Measurements from ENCODE around the gene GGA2. TPM values are rescaled to one million over a fixed set of nuclear protein-coding genes. Genes with fewer than 3 reads are reported as not detected.
A peak's percentile ranks its signal among the peaks of the same experiment; 100 is the strongest.
"Not testable (repeated sequence)": the region's sequence is repeated elsewhere in the genome, so short reads cannot be mapped to it uniquely, and the experiment has no call there.

The GGA2 gene
- total RNA-seq, 2 donors from 2014 or later = 83.4 to 120 TPM

GRCh38 chr16:23466162-23466885, 44.0 kb downstream of the GGA2 start:
- Mint-ChIP-seq H3K36me3 (peaks cover 0 to 6% of the 10 kb centered on the region in 2 donors), H3K27ac (no peak overlapping the region), H3K9me3 (no peaks in the 10 kb centered on the region)
- ATAC-seq (peak in 1 of 2 donors; percentile 68), DNase-seq (ENCODE audit: low spot score in 2 of 2) (no peak)

DNA sequence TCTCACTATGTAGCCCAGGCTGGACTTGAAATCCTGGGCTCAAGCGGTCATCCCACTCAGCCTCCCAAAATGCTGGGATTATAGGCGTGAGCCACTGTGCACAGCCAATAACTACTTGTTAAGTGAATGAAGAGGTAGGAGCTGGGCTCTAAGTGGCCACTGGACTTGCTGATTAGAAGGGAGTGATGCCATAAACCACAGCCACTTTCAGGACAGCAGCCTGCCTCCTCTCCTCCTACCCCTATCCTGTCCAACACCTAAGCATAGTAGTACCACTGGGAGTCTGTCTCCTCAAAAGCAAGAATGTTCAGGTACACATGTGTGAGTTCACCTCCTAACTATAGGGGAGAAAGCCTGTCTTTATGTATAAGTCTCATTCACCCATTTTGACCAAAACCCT, 45.1 kb downstream of the GGA2 start:
- no peaks in the 10 kb centered on the region for H3K9me3 Mint-ChIP-seq

DNA sequence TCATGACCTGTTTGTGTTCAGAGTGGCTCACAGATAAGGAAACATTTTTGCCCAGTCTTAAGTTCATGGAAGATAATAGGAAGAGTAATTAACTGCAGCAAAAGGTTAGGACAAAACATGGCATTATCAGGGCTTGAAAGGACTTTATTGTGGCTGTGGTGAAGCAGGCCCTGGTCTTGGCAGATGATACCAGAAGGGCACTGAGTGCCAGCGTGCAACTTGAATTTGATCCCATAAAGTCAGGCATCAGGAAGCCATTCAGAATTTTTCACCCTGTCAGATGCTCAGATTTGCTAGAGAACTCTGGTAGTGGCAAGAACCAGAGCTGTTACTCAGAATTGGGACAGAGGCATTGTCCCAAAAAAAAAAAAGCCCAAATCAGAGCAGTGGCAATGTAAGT, 46.1 kb downstream of the GGA2 start:
- Mint-ChIP-seq H3K27ac (no peak overlapping the region), H3K9me3 (no peaks in the 10 kb centered on the region), H3K36me3 (peaks cover 0 to under 1% of the 10 kb centered on the region in 2 donors)
- DNase-seq (ENCODE audit: low spot score in 2 of 2) = no peak
- ATAC-seq = no peak

More for the DNA sequence above, 45.1 kb downstream of the GGA2 start:
- Mint-ChIP-seq H3K27ac (peak overlapping the region in 1 of 2 donors; percentile 88), H3K36me3 (peaks cover 0 to 6% of the 10 kb centered on the region in 2 donors)
- DNase-seq (ENCODE audit: low spot score in 2 of 2) (no peak), ATAC-seq (no peak)

DNA sequence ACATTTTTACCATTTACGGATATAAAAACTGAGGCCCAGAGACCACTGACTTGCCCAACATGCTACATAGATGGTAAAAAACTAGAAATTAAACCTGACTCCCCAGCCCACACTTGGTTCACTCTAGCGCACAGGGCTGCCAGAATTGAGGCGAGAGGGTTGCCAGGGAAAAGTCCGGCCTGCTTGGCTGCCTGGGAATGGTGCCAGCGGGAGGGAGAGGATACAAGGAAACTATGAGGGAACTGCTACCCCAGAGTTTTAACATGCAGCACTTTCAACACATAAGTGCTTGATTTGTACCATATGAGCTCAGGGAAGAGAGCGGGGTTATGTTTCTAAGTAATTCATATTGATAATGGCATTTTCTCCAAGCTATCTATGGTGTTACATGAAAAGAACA, 47.3 kb downstream of the GGA2 start:
- H3K36me3 Mint-ChIP-seq; DNase-seq (ENCODE audit: low spot score in 2 of 2); ATAC-seq; H3K27ac Mint-ChIP-seq; H3K9me3 Mint-ChIP-seq: not testable (repeated sequence)

DNA sequence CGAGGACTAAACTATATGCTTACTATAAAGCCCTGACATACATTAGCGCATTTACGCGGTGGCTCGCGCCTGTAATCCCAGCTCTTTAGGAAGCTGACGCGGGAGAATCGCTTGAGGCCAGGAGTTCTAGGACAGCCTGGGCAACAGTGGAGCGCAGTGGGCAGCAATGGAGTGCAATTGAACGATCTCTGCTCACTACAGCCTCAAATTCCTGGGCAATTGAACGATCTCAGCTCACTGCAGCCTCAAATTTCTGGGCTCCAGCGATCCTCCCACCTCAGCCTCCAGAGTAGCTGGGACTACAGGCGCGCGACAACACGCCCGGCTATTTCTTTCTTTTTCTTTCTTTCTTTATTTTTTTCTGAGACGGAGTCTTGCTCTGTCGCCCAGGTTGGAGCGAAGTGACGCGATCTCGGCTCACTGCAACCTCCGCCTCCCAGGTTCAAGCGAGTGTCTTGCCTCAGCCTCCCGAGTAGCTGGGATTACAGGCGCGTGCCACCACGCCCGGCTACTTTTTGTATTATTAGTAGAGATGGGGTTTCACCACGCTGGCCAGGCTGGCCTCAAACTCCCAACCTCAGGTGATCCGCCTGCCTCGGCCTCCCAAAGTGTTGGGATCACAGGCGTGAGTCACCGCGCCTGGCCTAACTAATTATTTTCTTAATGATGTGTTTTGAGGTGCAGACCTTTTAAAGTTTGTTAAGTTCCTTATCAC, 56.8 kb downstream of the GGA2 start:
- Mint-ChIP-seq H3K36me3 (peaks cover 10 to 11% of the 10 kb centered on the region in 2 donors), H3K9me3 (no peaks in the 10 kb centered on the region), H3K27ac (peak overlapping the region; percentile 95)
- DNase-seq (ENCODE audit: low spot score in 2 of 2) (no peak), ATAC-seq (no peak)

DNA sequence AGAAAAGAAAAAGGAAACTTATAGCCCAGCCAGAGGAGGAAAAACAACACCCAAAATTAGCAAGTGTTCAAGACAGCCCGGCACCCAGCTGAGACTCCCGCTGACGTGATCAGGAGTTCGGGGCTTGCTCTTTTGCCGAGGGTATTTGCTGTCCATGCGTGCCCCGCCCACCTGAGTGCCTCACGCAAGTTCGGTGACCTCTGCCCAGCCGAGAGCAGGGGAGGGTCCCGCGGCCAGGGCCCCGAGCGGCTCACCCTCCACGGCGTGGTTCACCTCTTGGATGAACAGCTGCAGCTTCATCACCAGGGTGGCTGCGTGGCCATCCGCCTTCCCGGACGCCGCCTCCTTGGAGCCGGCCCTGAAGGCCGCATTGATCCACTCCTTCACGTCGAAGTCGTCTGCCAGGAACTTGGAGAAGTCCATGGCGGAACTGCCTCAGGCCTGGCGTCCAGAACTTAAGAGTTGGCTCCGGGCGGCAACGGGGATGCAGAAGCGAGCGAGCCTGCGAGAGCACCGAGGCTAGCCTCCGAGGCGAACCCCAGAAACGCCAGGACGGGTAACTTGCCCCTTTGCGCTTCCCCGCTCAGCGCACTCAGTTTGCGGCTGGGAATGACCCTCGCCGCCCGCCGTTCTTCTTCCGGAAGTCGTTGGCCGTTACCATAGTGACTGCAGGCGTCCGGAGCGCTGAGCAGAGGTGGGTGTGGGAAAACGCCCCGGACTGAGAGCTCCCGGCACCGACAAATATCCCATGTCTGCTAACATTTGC, 57.5 kb downstream of the GGA2 start, which contains the start of gene COG7:
TSS of gene COG7 (minus strand) at position 618 of the 766 bp plus-strand sequence. CDS start at position 423, 195 bp downstream.
- H3K27ac Mint-ChIP-seq = peak within 1 kb of the TSS; percentile 95
- H3K36me3 Mint-ChIP-seq = peaks cover 10 to 11% of the 10 kb centered on the region in 2 donors
- DNase-seq (ENCODE audit: low spot score in 2 of 2) (peak; percentile 86 to 89), ATAC-seq (peak; percentile 94 to 95)
- H3K9me3 Mint-ChIP-seq = no peaks in the 10 kb centered on the region

DNA sequence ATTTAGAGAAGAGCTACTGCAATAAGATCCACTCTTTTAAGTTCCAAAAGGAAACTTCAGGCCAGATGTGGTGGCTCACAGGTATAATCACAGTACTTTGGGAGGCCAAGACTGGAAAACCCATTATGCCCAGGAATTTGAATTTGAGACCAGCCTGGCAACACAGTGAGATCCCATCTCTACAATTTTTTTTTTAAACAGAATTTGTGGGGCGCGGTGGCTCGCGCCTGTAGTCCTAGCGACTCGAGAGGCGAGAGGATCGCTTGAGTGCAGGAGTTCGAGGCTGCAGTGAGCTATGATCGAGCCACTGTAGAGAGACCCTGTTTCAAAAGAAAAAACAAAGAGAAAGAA, 58.1 kb downstream of the GGA2 start:
- H3K36me3 Mint-ChIP-seq = peaks cover 10 to 11% of the 10 kb centered on the region in 2 donors
- DNase-seq (ENCODE audit: low spot score in 2 of 2) (no peak), ATAC-seq (peak in 1 of 2 donors; percentile 2)
- H3K9me3 Mint-ChIP-seq = no peaks in the 10 kb centered on the region
- peak overlapping the region; percentile 95 for H3K27ac Mint-ChIP-seq

- no peak for ATAC-seq
- Mint-ChIP-seq H3K9me3 (no peaks in the 10 kb centered on the region), H3K36me3 (peaks cover 10 to 11% of the 10 kb centered on the region in 2 donors), H3K27ac (peak overlapping the region in 1 of 2 donors; percentile 57)
- no peak for DNase-seq (ENCODE audit: low spot score in 2 of 2)
These were observed 61.9 kb downstream of the GGA2 start for GRCh38 chr16:23448392-23448791.

DNA sequence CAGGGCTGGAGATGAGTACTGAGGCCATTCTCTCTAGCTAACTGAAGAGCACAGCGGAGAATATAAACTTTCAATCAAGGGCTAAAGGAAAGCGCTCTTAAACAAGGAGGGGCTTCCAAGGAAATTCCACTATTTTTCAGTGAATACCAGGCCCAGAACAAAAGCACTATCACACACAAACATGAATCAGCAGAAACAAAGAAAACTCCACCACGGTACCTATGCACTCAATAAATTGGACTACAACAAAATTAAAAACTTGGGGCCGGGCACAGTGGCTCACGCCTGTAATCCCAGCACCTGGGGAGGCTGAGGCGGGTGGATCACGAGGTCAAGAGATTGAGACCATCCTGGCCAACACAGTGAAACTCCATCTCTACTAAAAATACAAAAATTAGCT, 72.8 kb downstream of the GGA2 start:
- not testable (repeated sequence) for H3K36me3 Mint-ChIP-seq; H3K9me3 Mint-ChIP-seq; ATAC-seq; H3K27ac Mint-ChIP-seq; DNase-seq (ENCODE audit: low spot score in 2 of 2)

GRCh38 chr16:23436951-23437350, 73.3 kb downstream of the GGA2 start:
- Mint-ChIP-seq H3K27ac (peak overlapping the region in 1 of 2 donors; percentile 41), H3K9me3 (no peaks in the 10 kb centered on the region), H3K36me3 (no peaks in the 10 kb centered on the region)
- ATAC-seq (no peak), DNase-seq (ENCODE audit: low spot score in 2 of 2) (no peak)

DNA sequence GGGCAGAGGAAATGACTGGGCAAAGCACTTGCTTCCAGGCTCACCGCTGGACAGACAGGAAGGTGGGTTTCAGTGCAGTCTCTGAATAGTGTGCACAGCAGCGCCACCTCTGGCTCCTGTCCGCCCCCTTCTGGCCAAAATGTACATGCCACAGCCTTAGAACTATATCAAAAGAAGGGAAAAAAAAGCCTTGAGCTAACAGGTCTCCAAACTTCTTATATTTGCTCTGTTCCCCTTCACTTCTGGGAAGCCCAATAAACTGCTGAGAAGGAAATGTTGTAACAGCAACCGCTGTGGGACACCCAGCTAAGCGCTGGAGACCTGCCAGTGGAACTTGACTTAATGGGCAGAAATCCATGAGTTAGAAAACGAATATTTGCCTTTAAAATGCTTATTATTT, 74.8 kb downstream of the GGA2 start:
- Mint-ChIP-seq H3K9me3 (no peaks in the 10 kb centered on the region), H3K36me3 (no peaks in the 10 kb centered on the region), H3K27ac (no peak overlapping the region)
- peak; percentile 84 to 92 for ATAC-seq
- peak in 1 of 2 donors; percentile 68 for DNase-seq (ENCODE audit: low spot score in 2 of 2)

DNA sequence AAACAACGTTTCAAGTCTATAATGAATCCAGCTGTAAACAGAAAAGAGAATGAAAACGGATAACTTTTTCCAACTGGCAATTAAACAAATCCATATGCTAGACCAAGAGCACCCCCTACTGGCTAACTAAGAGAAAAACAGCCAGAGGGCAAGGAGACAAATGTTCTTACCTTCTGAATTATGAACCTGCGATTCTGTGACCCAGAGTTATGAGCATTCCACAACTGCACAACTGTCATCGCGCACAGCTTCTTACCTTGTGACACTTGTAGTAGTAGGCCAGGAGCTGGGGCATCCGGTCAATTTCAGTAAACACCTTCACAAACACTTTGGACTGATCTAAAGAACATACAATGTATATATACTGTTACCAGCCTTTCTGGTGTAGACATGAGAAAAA, 75.9 kb downstream of the GGA2 start:
- no peak overlapping the region for H3K27ac Mint-ChIP-seq
- DNase-seq (ENCODE audit: low spot score in 2 of 2) (peak in 1 of 2 donors; percentile 49), ATAC-seq (peak in 1 of 2 donors; percentile 28)
- H3K36me3 Mint-ChIP-seq = no peaks in the 10 kb centered on the region
- no peaks in the 10 kb centered on the region for H3K9me3 Mint-ChIP-seq

DNA sequence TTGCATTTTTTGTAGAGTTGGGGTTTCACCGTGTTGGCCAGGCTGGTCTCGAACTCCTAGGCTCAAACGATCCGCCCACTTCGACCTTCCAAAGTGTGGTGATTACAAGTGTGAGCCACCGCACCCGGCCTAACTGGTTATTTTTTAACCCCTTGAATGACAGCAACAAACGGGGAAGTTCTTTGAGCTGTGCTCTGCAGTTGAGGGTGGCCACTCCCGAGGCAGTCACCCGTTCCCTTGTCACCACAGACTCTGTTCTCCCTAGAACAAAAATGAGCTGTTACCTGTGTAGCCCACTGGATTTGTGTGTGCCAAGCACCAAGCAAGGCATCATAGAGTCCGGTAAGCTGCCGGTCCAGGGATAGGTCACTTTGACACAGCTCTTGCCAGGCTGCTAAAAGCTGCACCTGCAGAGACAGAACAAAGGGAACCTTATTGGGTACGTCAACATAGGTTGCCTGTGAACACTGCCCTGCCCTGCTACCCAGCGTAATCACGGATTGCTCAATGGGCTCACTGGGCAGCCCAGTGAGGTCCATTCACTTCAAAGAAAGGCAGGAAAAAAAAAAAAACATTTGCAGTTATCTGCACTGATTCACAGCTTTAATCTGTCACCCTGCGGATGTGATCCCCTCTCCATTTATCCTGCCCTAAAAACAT, 76.9 kb downstream of the GGA2 start:
- H3K9me3 Mint-ChIP-seq = no peaks in the 10 kb centered on the region
- DNase-seq (ENCODE audit: low spot score in 2 of 2) (no peak), ATAC-seq (no peak)
- no peaks in the 10 kb centered on the region for H3K36me3 Mint-ChIP-seq
- H3K27ac Mint-ChIP-seq = no peak overlapping the region

GRCh38 chr16:23432176-23433128, 77.8 kb downstream of the GGA2 start:
- ATAC-seq = no peak
- no peaks in the 10 kb centered on the region for H3K36me3 Mint-ChIP-seq
- no peaks in the 10 kb centered on the region for H3K9me3 Mint-ChIP-seq

GRCh38 chr16:23428351-23428750, 81.9 kb downstream of the GGA2 start:
- Mint-ChIP-seq H3K36me3 (peaks cover 0 to 3% of the 10 kb centered on the region in 2 donors), H3K9me3 (no peaks in the 10 kb centered on the region), H3K27ac (no peak overlapping the region)
- ATAC-seq (no peak), DNase-seq (ENCODE audit: low spot score in 2 of 2) (no peak)

More at GRCh38 chr16:23432176-23433128, 77.8 kb downstream of the GGA2 start:
- no peak overlapping the region for H3K27ac Mint-ChIP-seq
- DNase-seq (ENCODE audit: low spot score in 2 of 2) = no peak

All from activated naive CD4-positive, alpha-beta T cell treated with anti-CD3 and anti-CD28 coated beads, Interleukin-2, amount 50 U/mL, for 72 hours (primary cell).